Measurements from ENCODE around the gene CRYGA.

- no peak for TF ChIP-seq CTCF (IDR thresholded peaks at IDR 0.05)
- no peak for TF ChIP-seq EZH2phosphoT487 (IDR thresholded peaks at IDR 0.05)
Measured at GRCh38 chr2:208122248-208122647, 41.1 kb downstream of the CRYGA start.

Data from neural progenitor cell (in vitro differentiated cells).